ENCODE data around the gene FBLN2.

GRCh38 chr3:13567684-13568514 is 19.0 kb downstream of the FBLN2 start:
- TF ChIP-seq CREB1 (IDR thresholded peaks at IDR 0.05; ENCODE audit: low read depth) (no peak), NFIC (IDR thresholded peaks at IDR 0.05) (no peak), CEBPB (IDR thresholded peaks at IDR 0.05) (no peak), USF1 (IDR thresholded peaks at IDR 0.05) (no peak), REST (IDR thresholded peaks at IDR 0.05; ENCODE audit: low read depth) (no peak), EGR1 (IDR thresholded peaks at IDR 0.05) (no peak), EP300 (IDR thresholded peaks at IDR 0.05; ENCODE audit: borderline replicate concordance) (no peak), YY1 (IDR thresholded peaks at IDR 0.05; ENCODE audit: low read depth) (no peak), MAX (IDR thresholded peaks at IDR 0.05) (no peak), FOXM1 (IDR thresholded peaks at IDR 0.05; ENCODE audit: borderline replicate concordance, low read depth) (no peak), TAF1 (IDR thresholded peaks at IDR 0.05; ENCODE audit: low read depth) (no peak), TEAD4 (IDR thresholded peaks at IDR 0.05) (no peak), RAD21 (IDR thresholded peaks at IDR 0.05; ENCODE audit: low read depth) (no peak), ZBTB7A (IDR thresholded peaks at IDR 0.05; ENCODE audit: low read depth) (no peak)
